HG03521 (cell line): ENCODE measurements around the gene KIF14.
"Not testable (repeated sequence)": the region's sequence is repeated elsewhere in the genome, so short reads cannot be mapped to it uniquely, and the experiment has no call there.

ENCODE experiments used
- ATAC-seq: cut with Tn5 transposase; IDR thresholded peaks from one replicate; pipeline ENCODE4 v1.9.1; 2021; ENCODE audit warnings: mild to moderate bottlenecking, moderate library complexity; ENCODE audit not compliant: unreplicated experiment

Gene KIF14

DNA sequence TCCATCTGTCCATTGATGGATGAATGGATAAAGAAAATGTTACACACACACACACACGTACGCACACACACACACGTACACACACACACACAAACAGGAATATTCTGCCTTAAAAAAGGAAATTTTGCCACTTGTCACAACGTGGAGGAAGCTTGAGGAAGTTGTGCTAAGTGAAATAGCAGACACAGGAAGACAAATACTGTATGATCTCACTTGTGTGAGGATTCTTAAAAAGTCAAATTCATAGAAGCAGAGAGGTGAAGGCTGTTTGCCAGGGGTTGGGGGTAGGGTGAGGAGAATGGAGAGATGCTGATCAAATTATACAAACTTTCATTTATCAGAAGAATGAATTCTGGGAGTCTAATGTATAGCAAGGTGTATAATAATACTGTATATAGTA lies 73.2 kb downstream of the KIF14 start:
- no peak for ATAC-seq

DNA sequence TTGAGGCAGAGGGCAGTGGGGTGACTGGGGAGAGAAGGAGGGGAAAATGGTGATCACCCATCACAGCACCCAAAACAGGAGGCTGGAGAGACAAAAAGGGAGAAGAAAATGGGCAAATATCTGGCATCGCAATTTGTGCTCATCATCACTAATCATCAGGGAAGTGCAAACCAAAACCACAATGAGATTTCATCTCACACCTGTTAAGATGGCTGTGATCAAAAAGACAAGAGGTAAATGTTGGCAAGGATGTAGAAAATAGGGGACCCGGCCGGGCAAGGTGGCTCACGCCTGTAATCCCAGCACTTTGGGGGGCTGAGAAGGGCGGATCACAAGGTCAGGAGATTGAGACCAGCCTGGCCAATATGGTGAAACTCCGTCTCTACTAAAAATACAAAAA lies 74.0 kb downstream of the KIF14 start:
- ATAC-seq = no peak

DNA sequence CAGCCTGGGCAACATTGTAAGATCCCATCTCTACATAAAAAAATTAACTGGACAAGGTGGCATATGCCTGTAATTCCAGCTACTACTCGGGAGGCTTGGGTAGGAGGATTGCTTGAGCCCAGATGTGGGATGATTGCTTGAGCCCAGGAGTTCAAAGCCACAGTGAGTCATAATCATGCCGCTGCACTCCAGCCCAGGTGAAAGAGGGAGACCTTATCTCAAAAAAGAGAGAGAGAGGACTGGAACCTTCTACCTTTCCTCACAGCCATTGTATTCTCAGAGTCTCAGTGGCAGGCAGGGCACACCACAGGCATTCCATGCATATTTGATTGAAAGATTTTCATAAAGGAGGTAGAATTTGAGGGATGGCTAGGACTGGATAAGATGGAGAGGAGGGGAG lies 78.4 kb downstream of the KIF14 start:
- ATAC-seq = no peak

DNA sequence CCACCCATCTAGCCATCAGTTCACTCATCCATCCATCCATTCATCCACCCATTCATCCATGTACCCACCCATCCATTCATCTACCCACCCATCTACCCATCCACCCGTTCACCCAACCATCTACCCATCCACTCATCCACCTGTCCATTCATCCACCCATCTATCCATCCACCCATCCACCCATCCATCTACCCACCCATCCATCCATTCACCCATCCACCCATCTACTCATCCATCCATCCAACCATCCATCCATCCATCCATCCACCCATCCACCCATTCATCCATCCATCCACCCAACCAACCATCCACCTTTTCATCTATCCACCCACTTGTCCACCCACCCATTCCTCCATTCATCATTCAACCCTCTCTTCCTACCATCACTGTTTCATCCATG lies 80.3 kb downstream of the KIF14 start:
- ATAC-seq = no peak

DNA sequence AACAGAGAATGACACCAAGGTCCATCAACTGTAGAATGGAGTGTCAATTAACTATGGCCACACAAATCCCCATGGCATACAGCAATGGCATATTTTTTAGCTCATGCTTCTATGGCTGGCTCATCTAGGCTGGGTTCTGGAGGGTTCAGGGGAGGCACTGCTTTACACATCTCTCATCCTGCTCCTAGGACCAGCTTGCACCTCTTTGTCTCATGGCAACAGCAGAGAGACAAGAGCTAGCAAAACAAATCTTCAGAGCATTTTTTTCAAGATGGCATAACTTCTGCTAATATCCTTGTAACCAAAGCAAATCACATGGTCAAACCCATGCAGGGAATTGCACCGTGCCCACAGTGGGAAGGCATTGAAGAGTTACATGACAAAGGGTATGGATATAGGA lies 82.4 kb downstream of the KIF14 start:
- no peak for ATAC-seq

DNA sequence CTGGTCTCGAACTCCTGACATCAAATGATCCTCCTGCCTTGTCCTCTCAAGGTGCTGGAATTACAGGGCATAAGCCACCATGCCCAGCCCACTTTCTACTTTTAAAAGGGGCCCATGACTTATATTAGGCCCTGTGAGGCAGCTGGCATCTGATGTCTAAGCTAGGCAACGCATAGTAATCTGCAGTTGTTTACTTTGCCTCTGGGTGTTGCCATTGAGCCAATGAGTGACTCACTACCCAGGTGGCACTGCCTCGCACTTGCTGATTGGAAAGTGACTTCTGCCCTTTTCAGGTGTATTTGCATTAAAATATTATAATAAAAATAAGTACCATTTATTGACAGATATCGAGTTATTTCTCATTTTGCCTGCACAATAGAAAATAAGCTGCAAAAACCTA lies 84.9 kb downstream of the KIF14 start:
- ATAC-seq = no peak

DNA sequence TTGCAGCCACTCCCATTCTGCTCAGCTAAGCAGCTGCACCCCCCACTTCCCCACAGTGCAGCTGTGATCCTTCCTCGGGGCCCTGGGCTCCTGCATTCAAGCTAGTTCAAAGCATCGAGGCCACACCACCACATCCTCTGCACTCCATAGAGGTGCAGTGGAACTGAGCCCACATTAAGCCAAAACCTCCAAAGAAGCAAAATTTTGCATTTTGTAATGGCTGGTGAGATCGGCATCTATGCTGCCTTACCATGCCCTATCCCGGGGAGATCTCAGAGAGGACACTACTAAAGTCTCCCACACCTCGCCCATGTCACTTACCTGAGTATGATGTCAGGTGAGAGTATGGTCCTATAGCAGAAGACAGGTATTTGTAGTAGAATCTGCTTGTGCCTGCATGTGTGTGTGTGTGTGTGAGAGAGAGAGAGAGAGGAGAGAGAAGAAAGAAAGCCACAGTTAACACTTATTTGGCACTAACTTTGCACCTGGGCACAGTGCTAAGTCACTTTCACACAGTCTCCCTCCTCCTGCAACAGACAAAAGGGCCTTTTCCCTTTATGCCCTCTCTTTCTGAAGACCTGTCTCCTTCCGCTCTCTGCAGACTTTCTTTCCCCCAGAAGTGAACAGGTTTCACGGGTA lies 89.8 kb downstream of the KIF14 start:
- ATAC-seq = no peak

DNA sequence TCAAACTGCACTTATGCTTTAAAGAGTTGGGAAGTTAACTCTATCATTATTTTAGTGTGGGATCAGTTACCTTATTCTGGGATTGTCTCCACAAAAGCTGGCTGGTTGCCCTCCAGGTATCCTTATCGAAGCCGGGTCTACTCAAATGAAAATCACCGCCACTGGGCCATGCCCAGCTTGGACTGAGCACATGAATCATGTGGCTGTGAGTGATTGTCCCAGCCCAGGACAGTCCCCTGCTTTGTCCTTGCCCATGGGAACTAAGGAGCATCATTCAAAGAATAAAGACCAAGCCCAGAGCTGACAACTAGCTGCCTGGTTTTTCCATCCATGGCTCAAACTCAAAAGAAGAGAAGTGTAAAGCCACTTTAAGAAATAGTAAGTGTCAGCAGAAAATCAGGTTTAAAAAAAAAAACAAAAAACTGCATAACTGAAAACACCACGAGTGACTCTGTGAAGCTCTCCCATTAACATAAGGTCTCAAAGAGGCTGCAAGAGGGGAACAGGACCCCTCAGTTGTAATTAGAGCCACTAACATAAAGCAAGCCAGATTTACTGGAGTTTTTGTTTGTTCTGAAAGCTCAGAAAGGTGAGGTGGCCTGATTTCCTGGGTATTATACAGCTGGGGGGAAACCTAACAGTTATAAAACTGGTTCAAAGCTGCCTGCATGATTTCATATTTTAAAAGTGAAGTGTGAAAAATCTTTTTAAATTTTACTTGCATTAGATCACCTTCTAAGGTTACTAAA lies 91.5 kb downstream of the KIF14 start:
- no peak for ATAC-seq

DNA sequence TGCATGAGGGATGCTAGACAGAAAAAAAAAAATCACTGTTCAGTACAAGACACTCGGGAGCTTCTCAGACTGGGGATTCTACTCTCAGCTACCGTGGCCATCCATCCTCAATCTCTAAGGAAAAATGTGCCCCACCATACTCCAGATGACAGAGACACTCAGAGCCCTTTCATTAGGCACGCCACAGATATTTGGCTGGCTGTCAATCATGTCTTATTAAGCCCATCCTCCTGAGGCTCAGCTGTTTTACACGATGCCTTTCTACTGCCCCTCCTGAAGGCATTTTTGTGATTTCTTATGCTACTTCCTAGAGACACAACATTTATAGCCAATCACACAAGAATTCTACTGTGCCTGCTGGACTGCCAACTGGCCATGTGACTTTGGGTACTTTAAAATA lies 92.9 kb downstream of the KIF14 start:
- no peak for ATAC-seq

DNA sequence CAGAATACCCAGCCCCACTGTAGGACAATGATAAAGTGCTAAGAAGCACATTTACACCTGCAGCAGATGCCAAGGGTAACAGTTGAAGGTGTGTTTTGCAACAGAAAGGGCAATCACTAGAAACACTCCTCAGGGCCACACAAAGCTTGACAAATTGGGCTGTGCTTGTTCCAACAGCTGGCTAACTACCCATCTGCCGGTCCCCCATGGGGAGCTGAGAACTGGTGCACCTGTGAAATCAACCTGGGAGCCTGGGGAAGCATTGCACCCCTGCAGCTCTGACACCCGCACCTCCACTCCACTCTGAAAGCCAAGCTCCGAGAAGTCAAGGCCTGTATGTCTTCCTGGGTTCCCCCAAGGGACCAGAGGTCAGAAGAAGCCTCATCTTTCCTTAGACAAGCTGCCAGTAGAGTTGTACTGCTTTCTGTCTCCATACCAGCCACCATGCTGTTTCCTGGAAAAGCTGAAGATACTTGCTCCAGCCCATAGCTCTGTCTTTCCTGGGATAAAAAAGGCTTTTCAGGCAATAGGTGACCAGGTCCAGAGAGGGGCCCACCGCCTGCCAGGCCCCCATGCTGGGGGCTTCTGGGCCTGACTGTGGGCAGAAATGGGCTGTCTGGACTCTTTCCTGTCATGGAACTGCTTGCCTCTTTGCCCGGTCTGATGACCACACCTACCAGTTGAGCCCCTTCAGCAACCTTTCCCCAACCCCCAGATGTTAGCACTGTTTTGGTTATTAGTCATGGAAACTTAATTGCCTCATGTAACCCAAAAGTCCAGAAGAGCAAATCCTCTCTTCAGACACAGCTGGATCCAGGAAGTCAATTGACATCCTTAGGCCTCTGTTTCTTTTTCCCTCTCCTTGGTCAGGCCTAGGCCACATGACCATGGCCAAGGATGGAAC lies 93.6 kb downstream of the KIF14 start:
- no peak for ATAC-seq

DNA sequence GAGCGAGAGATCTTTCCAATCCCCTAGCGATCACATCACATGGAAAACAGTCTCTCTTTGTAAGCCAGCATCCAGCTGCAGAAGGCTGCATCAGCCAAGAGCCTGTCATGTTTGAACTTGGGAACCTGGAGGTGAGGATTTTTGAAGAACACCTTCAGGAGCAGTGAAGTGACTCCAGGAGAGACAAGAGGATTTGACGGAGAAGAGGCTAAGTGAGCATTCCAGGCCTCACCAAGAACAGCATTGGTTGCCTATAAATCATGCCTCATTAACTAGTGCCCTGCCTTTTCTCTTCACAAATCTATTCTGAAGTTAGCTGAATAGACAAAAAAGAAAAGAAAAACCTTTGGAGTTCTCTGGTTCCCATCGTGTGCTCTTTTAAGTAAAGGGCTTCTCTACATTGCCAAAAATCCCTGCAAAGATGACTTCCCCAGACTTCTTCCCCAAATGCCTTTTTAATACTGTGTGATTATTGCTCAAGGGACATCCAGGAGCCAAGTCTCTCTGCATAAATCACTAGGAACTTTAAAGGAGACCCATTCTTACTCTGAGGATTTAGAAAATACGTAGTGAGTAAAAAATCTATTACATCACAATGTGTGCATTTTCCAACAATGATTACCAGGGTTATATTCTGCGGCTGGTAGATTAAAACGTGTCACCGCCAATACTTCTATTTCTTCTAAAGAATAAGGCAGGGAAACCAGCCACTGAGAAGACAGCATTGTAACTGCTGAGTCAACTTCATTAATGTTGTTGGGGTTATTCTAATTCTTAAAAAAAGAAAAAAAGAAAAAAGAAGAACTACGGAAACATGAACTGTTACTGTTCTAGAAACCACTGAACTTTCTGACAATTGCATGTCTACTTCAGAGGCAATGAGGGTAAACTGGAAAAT lies 95.2 kb downstream of the KIF14 start:
- ATAC-seq = no peak

DNA sequence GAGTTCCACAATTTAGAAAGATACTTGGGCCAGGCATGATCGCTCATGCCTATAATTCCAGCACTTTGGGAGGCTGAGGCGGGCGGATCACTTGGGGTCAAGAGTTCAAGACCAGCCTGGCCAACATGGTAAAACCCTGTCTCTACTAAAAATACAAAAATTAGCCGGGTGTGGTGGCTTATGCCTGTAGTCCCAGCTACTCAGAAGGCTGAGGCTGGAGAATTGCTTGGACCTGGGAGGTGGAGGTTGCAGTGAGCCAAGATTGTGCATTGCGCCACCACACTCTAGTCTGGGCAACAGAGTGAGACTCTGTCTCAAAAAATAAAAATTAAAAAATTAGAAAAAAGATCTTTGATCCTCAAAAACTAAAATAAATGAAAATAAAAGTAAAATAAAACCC lies 96.0 kb downstream of the KIF14 start:
- not testable (repeated sequence) for ATAC-seq

DNA sequence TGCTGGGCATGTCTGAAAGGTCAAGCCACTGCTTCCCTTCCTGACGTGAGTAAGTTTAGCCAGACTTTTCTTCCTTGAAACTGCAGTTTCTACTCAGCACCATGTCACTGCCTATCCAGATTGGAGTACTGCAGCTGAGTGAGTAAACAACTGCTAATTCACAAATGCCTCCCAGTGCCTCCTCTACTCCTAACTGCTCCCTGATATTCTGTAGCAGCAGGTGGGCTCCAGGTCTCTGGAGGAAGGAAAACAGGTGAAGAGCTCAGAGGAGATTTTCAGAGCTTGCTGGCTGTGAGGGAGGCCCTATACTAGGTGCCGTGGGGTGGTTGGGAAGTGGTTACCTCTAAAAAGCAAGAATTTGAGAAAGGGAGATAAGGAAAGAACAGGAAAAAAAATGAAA lies 96.5 kb downstream of the KIF14 start:
- ATAC-seq = no peak

DNA sequence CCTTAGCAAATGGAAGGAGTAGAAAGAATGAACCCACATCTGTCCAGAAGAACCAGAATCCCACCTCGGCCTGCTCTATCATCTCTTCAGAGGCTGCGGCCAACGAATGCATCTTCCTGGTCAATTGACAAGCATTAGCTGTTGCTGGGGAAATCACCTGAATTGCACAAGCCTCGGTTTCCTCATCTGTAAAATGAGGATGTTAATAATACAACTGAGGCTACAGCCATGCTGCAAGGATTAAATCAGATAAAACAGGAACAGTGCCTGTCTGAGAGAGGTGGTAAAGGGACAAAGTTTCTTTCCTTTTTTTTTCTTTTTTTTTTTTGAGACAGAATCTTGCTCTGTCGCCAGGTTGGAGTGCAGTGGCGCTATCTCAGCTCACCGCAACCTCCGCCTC lies 99.8 kb downstream of the KIF14 start:
- no peak for ATAC-seq

DNA sequence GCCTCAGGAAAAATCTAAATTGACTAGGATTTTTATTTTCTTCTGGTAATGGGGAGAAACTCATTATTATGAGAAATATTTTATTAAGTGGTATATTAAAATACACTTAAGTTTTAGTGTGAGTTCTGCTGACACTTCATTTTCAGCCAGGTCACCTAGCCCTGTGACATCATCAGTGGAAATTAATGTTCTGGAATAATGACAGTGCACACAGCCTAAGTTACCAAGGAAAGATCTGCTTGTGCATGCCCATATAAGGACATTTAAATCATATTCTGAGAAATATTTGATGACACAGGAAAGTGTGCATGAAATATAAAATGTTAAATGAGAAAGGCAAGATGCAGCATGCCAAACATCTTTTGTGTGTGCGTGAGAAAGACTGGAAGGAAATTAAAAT lies 102.0 kb downstream of the KIF14 start:
- no peak for ATAC-seq

DNA sequence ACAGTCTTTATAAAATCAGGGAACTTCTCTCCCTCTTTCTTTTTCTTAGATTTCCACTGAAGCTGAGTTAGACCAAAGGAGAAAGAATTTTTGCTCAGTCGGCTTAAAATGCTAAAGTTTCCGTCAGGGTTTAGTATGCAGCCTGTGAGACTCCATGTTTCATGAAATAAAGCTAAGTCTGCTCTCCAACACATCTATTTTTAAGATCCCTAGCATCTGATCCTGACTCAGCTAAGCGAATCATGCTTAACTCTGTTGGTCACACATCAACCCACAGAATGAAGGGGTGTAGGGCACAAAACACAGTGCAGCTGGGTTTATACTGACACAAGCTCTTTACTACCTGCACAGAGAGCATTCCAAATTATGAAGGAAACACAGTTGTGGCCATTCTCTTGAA lies 108.4 kb downstream of the KIF14 start:
- ATAC-seq = no peak

DNA sequence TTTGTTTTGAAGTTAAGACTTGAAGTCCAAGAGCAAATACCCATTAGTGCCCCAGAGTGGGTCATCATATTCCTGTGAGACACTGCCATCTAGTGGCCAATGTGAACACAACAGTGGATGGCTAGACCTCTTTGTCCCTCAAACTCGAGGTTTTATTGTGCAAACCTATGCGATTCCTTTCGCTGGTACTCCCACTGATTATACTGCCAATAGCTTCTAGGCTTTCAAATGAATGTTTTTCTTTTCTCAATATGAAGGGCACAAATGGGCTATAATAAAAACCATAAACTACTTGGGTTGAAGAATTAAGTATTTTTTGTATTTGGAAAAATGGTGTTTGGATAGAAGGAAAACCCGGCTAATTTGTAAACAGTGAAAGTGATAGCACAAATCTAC lies 110.3 kb downstream of the KIF14 start:
- ATAC-seq = peak; percentile 82

DNA sequence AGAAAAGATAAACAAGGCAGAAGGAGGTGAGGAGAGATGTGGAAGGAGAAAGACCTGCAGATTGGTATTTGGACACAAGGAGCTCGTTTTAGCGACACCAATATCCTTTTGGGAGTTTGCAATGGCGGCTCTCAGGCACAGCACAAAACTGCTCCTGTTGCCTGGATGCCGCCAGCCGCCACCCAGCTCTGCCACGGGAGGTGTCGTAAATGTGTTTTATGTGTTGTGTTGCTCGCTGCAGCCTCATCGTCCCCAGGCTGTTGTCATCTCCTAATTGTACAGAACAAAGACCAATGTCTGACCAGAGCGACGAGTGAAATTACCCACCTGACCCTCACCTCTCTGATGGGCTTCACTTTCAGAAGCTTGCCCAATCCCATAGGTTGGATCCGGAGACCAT lies 114.1 kb downstream of the KIF14 start:
- no peak for ATAC-seq

DNA sequence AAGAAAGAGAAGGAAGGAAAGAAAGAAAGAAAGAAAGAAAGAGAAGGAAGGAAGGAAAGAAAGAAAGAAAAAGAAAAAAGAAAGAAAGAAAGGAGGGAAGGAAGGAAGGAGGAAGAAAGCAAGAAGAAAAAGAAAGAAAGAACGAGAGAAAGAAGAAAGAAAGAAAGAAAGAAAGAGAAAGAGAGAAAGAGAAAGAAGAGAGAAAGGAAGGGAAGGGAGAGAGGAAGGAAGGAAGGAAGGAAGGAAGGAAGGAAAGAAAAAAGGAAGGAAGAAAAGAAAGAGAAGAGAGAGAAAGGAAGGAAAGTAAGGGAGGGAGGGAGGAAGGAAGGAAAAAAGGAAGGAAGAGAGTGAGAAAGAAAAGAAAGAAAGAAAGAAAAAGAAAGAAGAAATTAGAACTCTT lies 115.3 kb downstream of the KIF14 start:
- ATAC-seq = no peak
